Stimulated activated CD8-positive, alpha-beta memory T cell treated with anti-CD3 and anti-CD28 coated beads, Interleukin-2, amount 100 ng/mL, for 48 hours (primary cell): ENCODE data around the gene ELP6.
"Not testable (repeated sequence)": the region's sequence is repeated elsewhere in the genome, so short reads cannot be mapped to it uniquely, and the experiment has no call there.

Experiments used
- DNase-seq, 2 donors: peaks; one replicate each; pipeline ENCODE4 v3.0.0-alpha.2; 2020; ENCODE audit warnings: low read depth in 2 of 2

ELP6 gene

GRCh38 chr3:47512416-47513124 is 942 bp downstream of the ELP6 start:
- no peak for DNase-seq

GRCh38 chr3:47505267-47505666 is 8.2 kb downstream of the ELP6 start:
- DNase-seq, result not testable (repeated sequence)

- DNase-seq, result no peak
Observed at GRCh38 chr3:47504113-47504512, 9.4 kb downstream of the ELP6 start.

- no peak for DNase-seq
Observed at GRCh38 chr3:47503033-47503432, 10.5 kb downstream of the ELP6 start.

- DNase-seq, result no peak
Observed at GRCh38 chr3:47496892-47497291, 16.6 kb downstream of the ELP6 start.

GRCh38 chr3:47495886-47496285 is 17.6 kb downstream of the ELP6 start:
- no peak for DNase-seq

- DNase-seq, result no peak
Observed at GRCh38 chr3:47495111-47495510, 18.4 kb downstream of the ELP6 start.

- no peak for DNase-seq
Observed at GRCh38 chr3:47491777-47492176, 21.7 kb downstream of the ELP6 start.

GRCh38 chr3:47491186-47491585 is 22.3 kb downstream of the ELP6 start:
- DNase-seq, result no peak

- no peak for DNase-seq
Observed at GRCh38 chr3:47487265-47487664, 26.2 kb downstream of the ELP6 start.

GRCh38 chr3:47485812-47486211 is 27.7 kb downstream of the ELP6 start:
- DNase-seq, result no peak

- DNase-seq, result no peak
Observed at GRCh38 chr3:47482366-47482765, 31.1 kb downstream of the ELP6 start.

- DNase-seq, result not testable (repeated sequence)
Observed at GRCh38 chr3:47481763-47482162, 31.7 kb downstream of the ELP6 start.

GRCh38 chr3:47480267-47480666 is 33.2 kb downstream of the ELP6 start:
- DNase-seq, result not testable (repeated sequence)

GRCh38 chr3:47479826-47480160 is 33.7 kb downstream of the ELP6 start:
- DNase-seq, result no peak

- no peak for DNase-seq
Observed at GRCh38 chr3:47478022-47478421, 35.5 kb downstream of the ELP6 start.

- no peak for DNase-seq
Observed at GRCh38 chr3:47476644-47477199, 36.8 kb downstream of the ELP6 start.

- DNase-seq, result no peak
Observed at GRCh38 chr3:47476330-47476626, 37.2 kb downstream of the ELP6 start.

GRCh38 chr3:47475570-47476329 is 37.8 kb downstream of the ELP6 start, which contains the start of gene SCAP:
SCAP (minus strand) TSS chr3:47475941; CDS start chr3:47442993, 32,948 bp downstream.
- DNase-seq, result peak; percentile 92 to 94

- no peak for DNase-seq
Observed at GRCh38 chr3:47475029-47475569, 38.4 kb downstream of the ELP6 start.

- DNase-seq, result no peak
Observed at GRCh38 chr3:47473391-47473790, 40.1 kb downstream of the ELP6 start.

- no peak for DNase-seq
Observed at GRCh38 chr3:47469616-47470015, 43.9 kb downstream of the ELP6 start.

- DNase-seq, result not testable (repeated sequence)
Observed at GRCh38 chr3:47468315-47468714, 45.2 kb downstream of the ELP6 start.
